GOT3 (cell line): ENCODE results near the gene SYNE1.

ENCODE experiments used
- DNase-seq: peaks from one replicate; lab custom pipeline; 2025; ENCODE audit warnings: mixed read lengths; lab: John Stamatoyannopoulos, UW

Gene SYNE1

GRCh38 chr6:152314483-152314832, 322.7 kb downstream of the SYNE1 start:
- DNase-seq: no peak

- no peak for DNase-seq
These were observed 323.4 kb downstream of the SYNE1 start for GRCh38 chr6:152313542-152314482.

GRCh38 chr6:152312434-152312833, 324.7 kb downstream of the SYNE1 start:
- DNase-seq: no peak

GRCh38 chr6:152310371-152310954, 326.7 kb downstream of the SYNE1 start:
- no peak for DNase-seq

GRCh38 chr6:152309648-152310047, 327.5 kb downstream of the SYNE1 start:
- DNase-seq: no peak

- no peak for DNase-seq
These were observed 328.2 kb downstream of the SYNE1 start for GRCh38 chr6:152309006-152309405.

- DNase-seq: no peak
These were observed 328.9 kb downstream of the SYNE1 start for GRCh38 chr6:152308306-152308705.

- DNase-seq: no peak
These were observed 331.5 kb downstream of the SYNE1 start for GRCh38 chr6:152305672-152306071.

- DNase-seq: peak; percentile 75
These were observed 335.2 kb downstream of the SYNE1 start for GRCh38 chr6:152301765-152302568.

- DNase-seq: no peak
These were observed 336.0 kb downstream of the SYNE1 start for GRCh38 chr6:152301021-152301764.

- DNase-seq: no peak
These were observed 336.6 kb downstream of the SYNE1 start for GRCh38 chr6:152300517-152300916.

GRCh38 chr6:152298848-152299735, 338.1 kb downstream of the SYNE1 start:
- DNase-seq: no peak

- no peak for DNase-seq
These were observed 339.0 kb downstream of the SYNE1 start for GRCh38 chr6:152298055-152298647.

GRCh38 chr6:152296648-152297376, 340.4 kb downstream of the SYNE1 start:
- no peak for DNase-seq

- no peak for DNase-seq
These were observed 341.2 kb downstream of the SYNE1 start for GRCh38 chr6:152295920-152296319.

- no peak for DNase-seq
These were observed 341.8 kb downstream of the SYNE1 start for GRCh38 chr6:152295346-152295745.

GRCh38 chr6:152293404-152293803, 343.8 kb downstream of the SYNE1 start:
- no peak for DNase-seq

GRCh38 chr6:152292555-152292954, 344.6 kb downstream of the SYNE1 start:
- no peak for DNase-seq

- DNase-seq: no peak
These were observed 346.5 kb downstream of the SYNE1 start for GRCh38 chr6:152290693-152291092.

GRCh38 chr6:152277826-152278329, 359.3 kb downstream of the SYNE1 start:
- no peak for DNase-seq
